ENCODE results near the gene SCAI.

SCAI gene

GRCh38 chr9:125008599-125008998, 134.7 kb downstream of the SCAI start:
- H3K4me3 ChIP-seq (ENCODE audit: low read depth, low read length): no peak overlapping the region
- TF ChIP-seq, protein P1, sequence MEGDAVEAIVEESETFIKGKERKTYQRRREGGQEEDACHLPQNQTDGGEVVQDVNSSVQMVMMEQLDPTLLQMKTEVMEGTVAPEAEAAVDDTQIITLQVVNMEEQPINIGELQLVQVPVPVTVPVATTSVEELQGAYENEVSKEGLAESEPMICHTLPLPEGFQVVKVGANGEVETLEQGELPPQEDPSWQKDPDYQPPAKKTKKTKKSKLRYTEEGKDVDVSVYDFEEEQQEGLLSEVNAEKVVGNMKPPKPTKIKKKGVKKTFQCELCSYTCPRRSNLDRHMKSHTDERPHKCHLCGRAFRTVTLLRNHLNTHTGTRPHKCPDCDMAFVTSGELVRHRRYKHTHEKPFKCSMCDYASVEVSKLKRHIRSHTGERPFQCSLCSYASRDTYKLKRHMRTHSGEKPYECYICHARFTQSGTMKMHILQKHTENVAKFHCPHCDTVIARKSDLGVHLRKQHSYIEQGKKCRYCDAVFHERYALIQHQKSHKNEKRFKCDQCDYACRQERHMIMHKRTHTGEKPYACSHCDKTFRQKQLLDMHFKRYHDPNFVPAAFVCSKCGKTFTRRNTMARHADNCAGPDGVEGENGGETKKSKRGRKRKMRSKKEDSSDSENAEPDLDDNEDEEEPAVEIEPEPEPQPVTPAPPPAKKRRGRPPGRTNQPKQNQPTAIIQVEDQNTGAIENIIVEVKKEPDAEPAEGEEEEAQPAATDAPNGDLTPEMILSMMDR (IDR thresholded peaks at IDR 0.05; ENCODE audit: borderline replicate concordance, insufficient read depth, low read depth, low read length): no peak

DNA sequence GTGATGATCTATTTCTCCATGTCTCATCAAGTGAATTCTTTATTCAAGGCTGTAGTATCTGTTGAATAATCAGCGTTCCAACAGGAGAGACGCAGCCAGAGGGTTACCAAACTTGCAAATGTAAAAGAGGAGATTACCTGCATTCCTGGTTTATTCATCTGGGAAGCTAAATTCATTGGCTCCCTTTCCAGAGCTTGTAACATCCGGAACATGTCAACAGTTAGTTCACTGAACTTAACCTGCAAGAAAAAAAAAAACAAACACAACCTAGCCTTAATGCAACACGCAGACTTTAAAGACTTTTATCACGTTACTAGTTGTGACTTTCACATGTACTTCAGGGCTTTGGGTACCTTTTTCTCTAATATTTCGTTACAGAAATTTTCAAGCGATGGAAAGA, 140.0 kb downstream of the SCAI start:
- H3K4me3 ChIP-seq (ENCODE audit: low read depth, low read length): no peak overlapping the region
- TF ChIP-seq, protein P1 (IDR thresholded peaks at IDR 0.05; ENCODE audit: borderline replicate concordance, insufficient read depth, low read depth, low read length): no peak

DNA sequence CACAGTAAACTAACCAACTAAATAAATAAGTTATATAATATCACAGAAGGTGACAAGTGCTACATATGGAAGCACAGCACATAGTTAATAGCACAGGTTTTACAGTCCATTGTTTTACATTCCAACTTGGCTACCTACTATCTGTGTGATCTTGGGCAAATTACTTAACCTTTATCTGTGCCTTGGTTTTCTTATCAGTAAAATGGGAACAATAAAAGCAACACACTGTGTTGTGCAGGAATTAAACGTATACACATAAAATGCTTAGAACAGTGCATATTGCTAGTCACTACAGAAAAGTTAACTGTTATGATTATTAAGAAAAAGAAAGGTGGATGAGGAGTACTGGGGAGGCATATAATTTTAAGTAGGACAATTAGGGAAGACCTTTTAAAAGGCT, 159.6 kb downstream of the SCAI start:
- TF ChIP-seq, protein P1 (IDR thresholded peaks at IDR 0.05; ENCODE audit: borderline replicate concordance, insufficient read depth, low read depth, low read length): no peak
- H3K4me3 ChIP-seq (ENCODE audit: low read depth, low read length): no peak overlapping the region

- no peak overlapping the region for H3K4me3 ChIP-seq (ENCODE audit: low read depth, low read length)
- TF ChIP-seq, protein P1 (IDR thresholded peaks at IDR 0.05; ENCODE audit: borderline replicate concordance, insufficient read depth, low read depth, low read length): no peak
These were observed 162.9 kb downstream of the SCAI start for GRCh38 chr9:124980431-124980830.

- TF ChIP-seq, protein P1 (IDR thresholded peaks at IDR 0.05; ENCODE audit: borderline replicate concordance, insufficient read depth, low read depth, low read length): no peak
These were observed 168.2 kb downstream of the SCAI start for GRCh38 chr9:124975131-124975530.

GRCh38 chr9:124973807-124974206, 169.5 kb downstream of the SCAI start:
- no peak overlapping the region for H3K4me3 ChIP-seq (ENCODE audit: low read depth, low read length)
- TF ChIP-seq, protein P1 (IDR thresholded peaks at IDR 0.05; ENCODE audit: borderline replicate concordance, insufficient read depth, low read depth, low read length): no peak

More at GRCh38 chr9:124975131-124975530, 168.2 kb downstream of the SCAI start:
- no peak overlapping the region for H3K4me3 ChIP-seq (ENCODE audit: low read depth, low read length)

DNA sequence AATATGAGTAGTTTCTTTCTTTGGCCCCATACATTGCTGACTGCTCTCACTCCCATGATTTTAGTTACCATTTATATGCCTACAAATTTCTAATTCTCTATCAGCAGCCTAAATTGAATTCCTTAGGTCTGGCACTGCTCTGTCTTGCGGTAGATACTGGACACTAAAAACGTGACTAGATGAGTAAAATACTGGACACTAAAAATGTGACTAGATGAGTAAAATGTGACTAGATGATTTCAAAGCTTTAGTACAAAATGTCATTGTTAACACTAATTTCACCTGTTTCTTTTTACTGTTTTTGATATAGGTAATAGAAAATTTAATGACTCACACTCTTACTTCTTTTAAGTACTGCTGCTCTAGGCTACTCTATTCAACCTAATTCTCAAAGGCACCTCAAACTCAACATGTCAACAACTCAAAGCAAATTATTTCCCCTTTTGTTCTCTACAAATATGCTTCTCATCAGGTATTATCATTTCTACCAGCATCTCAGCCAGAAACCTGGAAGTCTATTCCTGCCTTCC, 171.0 kb downstream of the SCAI start:
- TF ChIP-seq, protein P1 (IDR thresholded peaks at IDR 0.05; ENCODE audit: borderline replicate concordance, insufficient read depth, low read depth, low read length): no peak
- no peak overlapping the region for H3K4me3 ChIP-seq (ENCODE audit: low read depth, low read length)
